CD4-positive, alpha-beta T cell treated with Interferon gamma for 1 hour (primary cell): Measurements from ENCODE around the gene SNX27.
A peak's percentile ranks its signal among the peaks of the same experiment; 100 is the strongest.
"Not testable (repeated sequence)": the region's sequence is repeated elsewhere in the genome, so short reads cannot be mapped to it uniquely, and the experiment has no call there.

ENCODE experiments used
- DNase-seq: peaks from one replicate; pipeline ENCODE4 v3.0.0-alpha.2; 2020

SNX27 gene

DNA sequence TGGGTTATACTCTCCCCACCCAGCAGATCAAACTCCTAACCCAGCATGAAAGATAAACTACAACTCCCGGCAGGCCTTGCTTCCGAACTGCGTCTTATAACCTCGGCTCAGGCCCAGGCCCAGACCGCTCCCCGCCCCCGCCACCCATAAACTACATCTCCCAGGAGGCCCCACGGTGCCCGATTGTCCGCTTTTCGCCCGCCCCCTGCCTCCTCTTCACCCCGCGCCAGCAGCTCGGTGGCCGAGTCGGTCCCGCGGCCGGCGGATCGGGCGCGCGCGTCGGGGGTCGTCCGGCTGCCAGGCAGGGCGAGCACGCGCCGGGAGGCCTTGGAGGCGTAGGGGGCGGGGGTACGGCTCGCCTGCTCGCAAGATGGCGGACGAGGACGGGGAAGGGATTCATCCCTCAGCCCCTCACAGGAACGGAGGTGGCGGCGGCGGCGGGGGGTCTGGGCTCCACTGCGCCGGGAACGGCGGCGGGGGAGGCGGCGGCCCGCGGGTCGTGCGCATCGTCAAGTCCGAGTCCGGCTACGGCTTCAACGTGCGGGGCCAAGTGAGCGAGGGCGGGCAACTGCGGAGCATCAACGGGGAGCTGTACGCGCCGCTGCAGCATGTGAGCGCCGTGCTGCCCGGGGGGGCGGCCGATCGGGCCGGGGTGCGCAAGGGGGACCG lies at the start of gene SNX27:
Gene SNX27, plus strand, starts transcription at position 219 of the 669 bp plus-strand sequence. Its CDS starts 152 bp downstream, at position 371.
- peak; percentile 88 for DNase-seq

DNA sequence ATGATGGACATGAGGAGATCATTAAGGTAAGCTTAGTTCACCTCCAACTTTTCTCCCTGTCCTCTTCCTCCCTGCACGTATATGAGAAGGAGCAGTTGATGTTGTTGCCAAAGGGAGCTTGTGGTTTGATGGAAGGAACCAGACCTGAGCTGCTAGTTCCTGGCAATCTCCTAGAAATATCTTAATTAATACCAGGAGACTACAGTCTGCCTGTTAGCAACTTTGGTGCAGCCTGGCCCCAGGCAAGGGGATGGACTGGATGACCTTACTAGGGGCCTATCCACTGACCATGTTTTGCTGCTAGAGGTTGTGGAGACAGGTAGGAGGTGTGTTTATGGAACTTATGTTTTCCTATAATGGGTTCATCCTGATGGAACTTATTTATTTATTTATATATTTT lies 49.2 kb upstream of the SNX27 start:
- no peak for DNase-seq

DNA sequence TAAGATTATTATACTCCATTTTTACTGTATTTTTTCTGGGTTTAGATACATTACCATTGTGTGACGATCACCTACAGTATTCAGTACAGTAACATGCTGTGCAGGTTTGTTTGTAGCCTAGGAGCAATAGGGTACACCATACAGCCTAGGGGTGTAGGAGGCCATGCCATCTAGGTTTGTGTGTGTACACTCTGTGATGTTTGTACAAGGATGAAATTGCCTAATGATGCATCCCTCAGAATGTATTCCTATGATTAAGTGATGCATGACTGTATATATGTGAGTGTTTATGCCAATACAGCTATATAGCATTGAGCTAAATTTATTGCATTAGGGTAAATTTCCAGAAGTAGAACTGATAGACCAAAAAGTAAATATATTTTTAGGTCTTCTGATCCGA lies 48.5 kb upstream of the SNX27 start:
- DNase-seq, result no peak

DNA sequence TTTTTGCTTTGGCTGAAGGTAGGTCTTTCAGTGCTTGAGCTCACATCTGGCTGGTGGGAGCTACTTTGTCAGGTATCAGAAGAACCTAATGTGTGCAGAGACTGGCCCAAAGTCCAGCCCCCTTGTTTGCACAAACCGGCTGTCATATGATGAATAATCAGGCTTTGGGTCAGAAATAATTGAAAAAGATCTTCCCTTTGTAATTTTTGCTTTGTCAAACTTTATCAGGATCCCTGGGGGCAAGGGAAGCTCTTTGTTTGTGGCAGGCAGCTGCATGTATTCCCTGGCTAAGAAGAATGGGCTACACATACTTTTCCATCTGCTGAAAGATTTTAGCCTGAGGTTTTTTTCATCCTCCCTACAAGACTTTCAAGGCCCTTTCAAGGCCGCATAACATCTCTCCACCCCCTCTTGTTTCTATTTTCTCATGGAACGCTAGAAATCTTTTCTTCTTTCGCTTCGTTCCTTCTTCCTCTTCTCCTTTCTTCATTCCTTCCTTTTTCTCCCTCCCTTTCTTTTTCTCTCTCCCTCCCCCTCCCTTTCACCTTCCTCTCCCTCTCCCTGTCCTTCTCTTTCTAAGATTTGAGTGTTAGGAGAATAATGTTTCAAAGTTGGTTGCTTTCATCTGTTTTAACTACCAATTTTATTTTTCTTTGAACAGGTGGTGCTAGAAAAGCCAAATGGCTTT lies 46.2 kb upstream of the SNX27 start:
- DNase-seq, result no peak

DNA sequence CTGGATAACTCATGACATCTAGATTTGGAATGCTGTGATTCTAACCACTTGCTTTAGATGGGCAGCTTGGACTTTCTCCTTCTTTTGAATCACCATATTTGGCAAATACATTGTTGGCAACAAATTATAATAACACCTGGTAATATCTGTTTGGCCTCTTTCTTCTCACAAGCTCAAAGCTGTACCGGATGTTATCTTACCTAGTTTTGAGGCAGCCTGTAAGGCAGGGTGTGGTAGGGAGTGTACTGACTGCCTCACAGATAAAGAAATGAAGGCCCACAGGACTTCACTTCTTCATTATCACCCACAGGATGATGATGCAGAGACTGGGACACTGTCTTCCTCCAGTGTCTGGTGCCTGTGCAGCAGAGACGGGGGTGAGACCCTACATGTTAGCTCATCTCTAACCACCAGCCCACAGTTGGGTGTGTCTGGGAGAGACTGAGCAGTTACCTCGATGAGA lies 43.2 kb upstream of the SNX27 start:
- DNase-seq, result peak; percentile 3

GRCh38 chr1:151570819-151571218 lies 41.0 kb upstream of the SNX27 start:
- DNase-seq, result no peak

DNA sequence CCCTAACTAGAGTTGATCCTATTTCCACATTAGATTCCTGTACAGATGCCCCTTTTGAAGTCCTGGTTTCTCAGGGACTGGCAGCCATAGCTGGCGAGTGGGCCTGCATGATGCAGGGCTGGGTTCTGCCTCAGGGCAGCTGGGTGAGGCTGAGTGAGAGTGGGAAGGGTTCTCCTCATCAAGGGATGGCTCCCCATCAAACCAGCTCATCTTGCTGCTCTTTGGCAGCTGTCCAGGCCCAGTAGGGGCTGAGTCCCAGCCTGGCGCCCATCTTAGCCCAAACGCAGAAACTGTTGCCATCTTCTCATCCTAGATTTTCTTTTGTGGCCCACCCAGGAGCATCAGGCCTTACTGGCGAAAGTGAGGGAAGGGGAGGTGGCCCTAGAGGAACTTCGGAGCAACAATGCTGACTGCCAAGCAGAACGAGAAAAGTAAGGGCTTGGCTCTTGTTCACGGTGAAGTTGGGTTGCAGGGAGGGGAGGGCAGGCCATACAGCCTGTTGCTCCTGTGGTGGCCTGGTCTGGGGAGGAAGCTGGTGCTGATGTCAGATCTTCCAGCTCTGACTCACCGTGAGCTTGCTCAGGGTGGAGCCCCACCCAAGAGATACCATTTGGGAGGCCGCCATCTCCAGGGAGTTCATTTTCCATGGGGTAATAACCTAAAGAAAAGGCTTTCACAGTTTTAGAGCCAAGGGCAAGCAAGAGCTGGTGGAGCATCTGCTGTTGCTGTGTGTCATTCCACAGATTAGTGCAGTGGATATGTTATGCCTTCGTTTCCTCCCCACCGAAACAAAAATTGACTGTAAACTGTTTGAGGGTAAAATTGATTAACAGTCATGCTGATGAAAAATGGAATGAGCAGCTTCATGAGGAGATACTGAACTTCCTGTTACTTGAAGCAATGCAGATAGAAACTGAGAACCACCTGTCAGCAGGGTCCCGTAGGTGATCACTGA lies 37.0 kb upstream of the SNX27 start:
- DNase-seq, result peak; percentile 20

DNA sequence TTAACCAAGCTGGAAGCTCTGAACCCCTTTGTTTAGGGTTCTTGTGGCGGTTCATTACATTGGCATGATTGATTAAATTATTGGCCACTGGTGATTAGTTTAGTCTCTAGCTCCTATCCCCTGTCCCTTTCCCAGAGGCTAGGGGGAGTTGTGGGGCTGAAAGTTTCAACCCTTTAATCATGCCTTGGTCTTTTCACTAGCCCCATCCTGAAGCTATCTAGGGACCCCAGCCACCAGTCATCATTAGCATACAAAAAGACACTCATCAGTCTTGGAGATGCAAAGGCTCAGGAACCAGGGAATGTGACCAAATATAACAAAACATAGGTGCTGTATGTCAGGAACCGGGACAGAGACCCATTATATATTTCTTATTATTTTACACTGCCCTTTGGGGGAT lies 34.7 kb upstream of the SNX27 start:
- no peak for DNase-seq

GRCh38 chr1:151578941-151579340 lies 32.9 kb upstream of the SNX27 start:
- DNase-seq, result no peak

DNA sequence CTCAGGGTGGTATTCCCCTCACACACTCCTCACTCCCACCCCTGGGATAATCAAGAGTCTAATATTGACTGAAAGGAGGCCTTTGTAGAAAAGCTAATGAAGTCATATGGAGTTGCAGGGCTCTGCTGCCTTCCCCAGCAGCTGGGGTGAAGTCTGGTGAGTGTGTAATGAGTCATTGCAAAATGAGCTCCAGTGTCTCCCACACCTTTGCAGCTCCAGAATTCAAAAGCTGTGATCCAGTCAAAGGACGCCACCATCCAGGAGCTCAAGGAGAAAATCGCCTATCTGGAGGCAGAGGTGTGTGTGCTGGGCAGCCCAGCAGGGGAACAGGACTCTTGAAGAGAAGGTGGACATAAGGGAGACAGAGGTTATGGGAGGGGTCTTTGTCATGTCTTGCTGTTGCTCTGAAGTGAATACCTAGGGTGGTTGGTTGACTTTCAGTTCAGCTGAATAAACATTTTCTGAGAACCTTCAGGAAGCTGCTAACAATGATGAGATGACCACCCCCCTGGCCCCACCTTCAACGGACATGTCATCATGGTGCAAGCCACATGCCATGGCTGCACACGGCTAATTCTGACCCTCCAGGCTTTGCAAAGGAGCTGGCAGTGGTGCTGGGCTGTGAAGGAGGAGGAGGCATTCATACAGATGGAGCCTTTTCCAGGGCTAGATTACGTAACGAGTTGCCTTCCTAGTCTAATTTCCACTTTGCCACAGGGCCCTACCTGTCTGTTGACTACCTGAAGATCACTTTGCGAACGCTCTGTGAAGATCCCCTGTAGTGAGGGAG lies 32.2 kb upstream of the SNX27 start:
- DNase-seq, result no peak

- no peak for DNase-seq
Measured at GRCh38 chr1:151581451-151581850, 30.4 kb upstream of the SNX27 start.

- no peak for DNase-seq
Measured at GRCh38 chr1:151581921-151582320, 29.9 kb upstream of the SNX27 start.

DNA sequence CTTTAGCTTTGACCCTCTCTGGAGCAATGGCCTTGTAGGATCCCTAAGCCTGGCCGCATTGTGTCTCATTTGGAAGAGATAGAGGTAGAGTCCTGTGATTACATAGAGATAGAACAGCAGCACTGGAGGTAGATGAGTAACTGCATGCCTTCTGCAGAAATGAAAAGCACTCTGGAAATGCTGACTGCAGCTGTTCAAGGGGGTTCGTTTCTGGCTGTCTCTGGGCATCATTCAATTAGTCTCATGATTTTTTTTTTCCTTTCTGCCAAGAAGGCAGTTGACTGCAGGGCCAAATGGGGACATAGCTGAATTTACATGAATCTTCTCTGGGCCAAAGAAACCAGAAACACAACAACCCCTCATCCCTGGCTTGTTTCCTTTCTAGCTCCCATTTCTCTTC lies 28.1 kb upstream of the SNX27 start:
- DNase-seq, result no peak

DNA sequence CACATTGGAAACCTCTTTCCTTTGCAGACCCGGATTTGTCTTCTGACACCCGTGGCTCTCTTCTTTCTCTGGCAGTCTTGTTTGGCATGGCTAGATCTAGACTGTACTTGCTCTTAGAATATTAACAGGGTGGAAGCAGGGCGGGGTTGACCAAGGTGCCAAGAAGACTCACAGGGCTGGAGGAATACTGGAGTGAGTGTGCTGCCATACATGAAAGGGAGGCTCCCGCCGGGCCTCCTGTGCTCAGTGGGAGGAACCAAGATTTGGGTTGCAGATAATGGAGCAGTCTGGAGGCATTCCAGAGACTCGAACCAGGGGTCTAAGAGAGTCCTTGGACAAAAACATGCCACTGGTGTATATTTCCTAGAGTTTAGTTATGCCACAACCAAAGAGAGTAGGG lies 27.6 kb upstream of the SNX27 start:
- DNase-seq, result no peak

DNA sequence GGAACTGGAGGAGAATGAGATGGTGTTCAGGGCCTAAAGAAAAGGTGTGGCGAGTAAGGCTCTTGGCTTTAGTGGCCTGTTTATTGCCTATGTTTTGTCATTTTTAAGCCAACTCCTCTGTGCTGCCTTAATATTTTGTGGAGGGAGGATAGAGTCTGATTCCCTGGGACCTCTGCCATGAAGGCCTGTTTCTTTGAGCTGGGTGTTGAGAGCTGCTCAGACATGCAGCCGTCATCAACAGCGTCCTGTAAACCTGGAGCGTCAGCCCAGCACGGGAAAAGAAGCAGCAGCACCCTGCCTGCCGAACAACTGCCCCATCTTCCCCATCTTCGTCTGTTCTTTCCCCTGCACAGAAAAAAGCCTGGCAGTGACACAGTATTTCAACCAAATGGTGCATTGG lies 27.1 kb upstream of the SNX27 start:
- DNase-seq, result no peak

GRCh38 chr1:151585622-151586021 lies 26.2 kb upstream of the SNX27 start:
- no peak for DNase-seq

DNA sequence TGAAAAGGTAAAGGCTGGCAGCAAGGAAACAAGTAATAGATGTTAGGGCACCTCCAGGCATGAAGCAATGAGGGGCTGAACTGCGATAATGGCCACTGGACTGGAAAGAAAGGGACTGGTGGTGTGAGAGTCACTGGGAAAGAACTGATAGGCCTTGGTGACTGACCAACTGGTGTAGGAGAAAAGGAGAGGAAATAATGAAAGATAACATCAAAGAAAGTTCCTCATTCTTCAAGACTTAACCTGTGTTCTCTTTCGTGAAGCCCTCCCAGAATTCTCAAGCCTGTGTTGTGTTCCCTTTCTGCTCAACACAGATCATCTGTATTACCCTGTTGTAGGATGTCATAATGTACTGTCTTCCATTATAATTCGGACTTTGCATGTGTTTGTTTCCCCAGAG lies 20.9 kb upstream of the SNX27 start:
- no peak for DNase-seq

DNA sequence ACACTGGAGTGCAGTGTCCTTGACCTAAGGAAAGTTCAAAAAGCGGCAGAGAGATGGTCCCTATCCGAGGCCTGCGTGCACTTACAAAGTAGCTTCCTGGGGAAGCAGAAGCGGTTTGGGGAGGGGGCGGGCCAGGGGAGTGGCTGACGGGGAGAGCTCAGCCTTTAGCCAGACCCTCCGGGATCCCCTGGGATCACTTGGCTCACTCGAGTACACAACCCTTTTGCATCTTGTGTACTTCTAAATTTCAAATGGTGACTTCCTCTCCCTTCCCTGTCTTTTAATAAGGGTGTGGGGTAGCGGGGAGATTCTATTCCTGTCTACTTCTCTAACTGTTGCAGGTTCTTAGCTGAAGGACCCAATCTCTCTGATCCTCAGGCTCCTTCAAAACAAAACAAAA lies 18.1 kb upstream of the SNX27 start:
- DNase-seq, result no peak

- DNase-seq, result peak; percentile 81
Measured at GRCh38 chr1:151594143-151594625, 17.7 kb upstream of the SNX27 start.

GRCh38 chr1:151596166-151596953 lies 15.5 kb upstream of the SNX27 start:
- DNase-seq, result no peak

DNA sequence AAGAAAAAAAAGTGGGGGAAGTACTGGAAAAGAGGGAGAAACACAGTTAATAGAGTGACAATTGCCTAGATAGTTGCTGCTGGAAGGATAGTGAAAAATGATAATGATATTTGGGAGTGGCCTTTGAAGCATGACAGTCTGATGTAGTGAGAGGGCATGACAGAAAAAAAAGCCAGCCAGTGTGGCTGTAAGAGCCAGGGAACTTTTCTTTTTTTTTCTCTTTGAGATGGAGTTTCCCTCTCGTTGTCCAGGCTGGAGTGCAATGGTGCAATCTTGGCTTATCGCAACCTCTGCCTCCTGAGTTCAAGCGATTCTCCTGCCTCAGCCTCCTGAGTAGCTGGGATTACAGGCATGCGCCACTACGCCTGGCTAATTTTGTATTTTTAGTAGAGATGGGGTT lies 9.3 kb upstream of the SNX27 start:
- not testable (repeated sequence) for DNase-seq

- DNase-seq, result no peak
Measured at GRCh38 chr1:151604291-151604690, 7.6 kb upstream of the SNX27 start.
